RPMI7951 (cell line): ENCODE measurements around the gene ZDHHC22. TPM values are rescaled to one million over a fixed set of nuclear protein-coding genes. Genes with fewer than 3 reads are reported as not detected.
"Not testable (repeated sequence)": the region's sequence is repeated elsewhere in the genome, so short reads cannot be mapped to it uniquely, and the experiment has no call there.

Experiments
- DNase-seq: peaks from one replicate; pipeline ENCODE4 v3.0.0-alpha.2; 2012; ENCODE audit warnings: low read depth
- total RNA-seq: library from RNA; depleted of rRNA; stranded (reverse); fragments of >200 nt; shearing (Covaris generic); gene quantifications from 2 replicates; pipeline ENCODE4 v1.2.3, GENCODE V29; 2014; rRNA removed

The ZDHHC22 gene, protein sequence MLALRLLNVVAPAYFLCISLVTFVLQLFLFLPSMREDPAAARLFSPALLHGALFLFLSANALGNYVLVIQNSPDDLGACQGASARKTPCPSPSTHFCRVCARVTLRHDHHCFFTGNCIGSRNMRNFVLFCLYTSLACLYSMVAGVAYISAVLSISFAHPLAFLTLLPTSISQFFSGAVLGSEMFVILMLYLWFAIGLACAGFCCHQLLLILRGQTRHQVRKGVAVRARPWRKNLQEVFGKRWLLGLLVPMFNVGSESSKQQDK
- not detected in 2 replicates for total RNA-seq

DNA sequence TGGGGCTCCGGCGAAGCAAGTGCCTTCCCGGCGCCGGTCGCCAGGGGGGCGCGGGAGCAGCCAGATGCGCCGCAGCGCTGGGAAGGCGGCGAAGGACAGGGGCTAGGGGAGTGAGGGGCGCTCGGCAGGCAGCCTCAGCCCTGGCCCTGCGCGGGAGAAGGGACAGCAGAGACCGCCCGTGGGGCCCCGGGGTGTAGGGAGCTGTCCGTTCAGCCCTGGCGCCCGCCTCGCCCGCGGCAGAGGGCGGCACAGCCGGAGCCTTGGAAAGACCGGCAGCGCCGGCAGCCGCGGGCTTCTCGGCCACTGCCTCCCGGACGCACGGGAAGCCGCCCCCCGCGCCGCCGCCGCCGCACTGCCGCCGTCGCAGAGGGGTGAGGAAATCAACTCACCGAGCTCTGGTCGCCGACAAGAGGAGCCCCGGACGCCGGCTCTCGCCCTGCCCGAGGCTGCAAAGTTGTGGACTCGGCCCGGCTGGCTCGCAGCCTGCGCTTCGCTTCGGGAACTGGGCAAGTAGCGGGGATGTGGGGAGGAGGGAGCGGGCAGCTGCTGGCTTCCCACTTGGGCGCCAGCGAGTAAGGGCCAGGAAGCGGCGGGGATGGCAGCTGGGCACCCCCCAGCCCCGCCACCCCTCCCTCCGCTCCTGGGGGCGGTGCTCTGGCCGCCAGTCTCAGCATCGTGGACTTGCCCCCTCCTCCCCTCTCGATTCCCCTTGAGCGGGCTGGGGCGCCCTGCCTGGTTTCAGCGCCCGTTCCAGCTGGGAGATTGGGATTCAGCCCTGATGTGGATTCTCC, at the start of gene ZDHHC22:
TSS of gene ZDHHC22 (minus strand) at position 578 of the 791 bp plus-strand sequence. CDS start 2,053 bp downstream, outside the sequence.
- DNase-seq: no peak

DNA sequence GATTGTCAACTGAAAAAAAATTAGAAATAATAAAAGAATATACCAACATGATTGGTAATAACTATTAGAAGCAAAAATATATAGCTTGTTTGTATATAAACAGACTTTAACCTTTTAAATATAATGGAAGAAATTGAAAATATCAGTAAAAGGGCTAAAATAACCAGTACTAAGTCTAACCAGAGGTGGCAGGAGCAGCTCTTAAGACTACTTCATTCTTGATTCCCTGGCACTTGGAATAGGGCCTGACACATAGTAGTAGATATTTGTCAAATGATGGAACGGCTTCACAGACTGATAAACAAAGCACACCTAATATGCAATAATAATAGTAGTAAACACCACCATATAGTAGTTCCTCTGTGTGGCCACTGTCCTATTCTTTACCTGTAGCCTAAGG, 49.4 kb upstream of the ZDHHC22 start:
- no peak for DNase-seq

DNA sequence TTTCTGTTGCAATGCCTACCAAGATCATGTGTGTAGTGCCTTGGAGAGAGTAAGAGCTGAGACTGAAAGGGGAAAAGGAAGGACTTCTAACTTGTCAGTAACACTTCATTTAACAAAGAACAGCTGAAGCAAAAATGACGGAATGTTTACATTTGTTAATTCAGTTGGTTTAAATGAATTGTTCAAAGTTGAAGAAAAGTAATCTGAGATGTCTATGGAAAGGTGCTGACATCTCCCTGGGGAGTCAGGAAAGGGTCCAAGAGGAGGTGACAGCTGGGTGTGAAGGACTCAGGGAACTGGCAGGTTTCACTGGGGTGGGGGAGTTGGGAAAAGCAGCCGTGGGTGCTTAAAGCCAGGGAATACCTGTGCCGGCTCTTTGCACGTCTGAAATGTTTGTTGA, 47.9 kb upstream of the ZDHHC22 start:
- DNase-seq: no peak

DNA sequence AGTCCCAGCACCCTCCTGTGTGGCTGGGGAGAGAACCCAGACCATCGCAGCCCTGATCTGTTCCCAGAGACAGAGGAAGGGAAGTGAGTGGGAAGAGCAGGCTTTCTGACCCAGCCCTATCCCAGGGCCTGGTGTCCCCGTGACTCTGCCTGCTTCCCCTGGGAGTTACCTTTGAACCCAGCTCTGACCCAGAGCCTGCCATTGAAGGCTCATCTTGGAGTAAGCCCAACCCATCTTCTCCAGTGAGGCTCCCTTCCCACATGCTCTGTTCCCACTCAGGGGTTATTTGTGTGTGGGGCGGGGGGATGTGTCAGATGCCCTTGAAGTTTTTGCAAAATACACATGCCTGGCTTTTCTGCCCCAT, 46.0 kb upstream of the ZDHHC22 start:
- no peak for DNase-seq

DNA sequence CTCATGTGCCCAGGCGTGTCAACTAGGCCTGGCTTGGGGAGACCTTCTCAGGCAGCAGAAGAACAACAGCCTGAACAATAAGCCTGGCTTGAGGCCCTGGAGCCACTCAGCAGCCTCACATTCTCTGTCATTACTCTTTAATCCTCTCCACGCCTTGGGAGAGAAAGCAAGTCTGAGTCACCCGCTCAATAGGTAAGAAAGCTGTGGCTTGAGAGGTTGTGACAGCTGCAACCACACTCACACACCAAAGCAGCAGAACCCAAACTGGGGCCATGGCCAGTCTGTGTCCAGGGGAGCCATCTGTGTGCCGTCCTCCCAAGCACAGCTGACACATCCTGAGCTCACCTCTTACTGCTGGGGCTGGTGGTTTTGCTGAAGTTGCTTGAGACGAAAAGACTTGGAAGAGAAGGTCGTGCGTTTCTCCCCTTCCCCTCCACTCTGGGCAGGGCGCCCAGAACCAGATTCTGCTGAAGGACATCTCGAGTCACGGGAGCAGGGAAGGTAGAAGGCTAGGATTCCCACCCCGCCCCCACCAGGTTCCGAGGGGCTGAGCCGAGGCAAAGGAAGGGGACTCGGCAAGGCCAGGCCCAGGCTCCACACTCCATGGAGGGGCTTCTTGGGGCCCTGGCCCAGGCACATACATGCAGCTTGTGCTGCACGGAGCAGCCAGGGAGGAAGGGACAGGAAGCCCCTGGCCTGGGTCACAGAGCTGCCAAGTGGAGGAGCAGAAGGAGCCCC, 45.5 kb upstream of the ZDHHC22 start:
- DNase-seq: peak; percentile 73

DNA sequence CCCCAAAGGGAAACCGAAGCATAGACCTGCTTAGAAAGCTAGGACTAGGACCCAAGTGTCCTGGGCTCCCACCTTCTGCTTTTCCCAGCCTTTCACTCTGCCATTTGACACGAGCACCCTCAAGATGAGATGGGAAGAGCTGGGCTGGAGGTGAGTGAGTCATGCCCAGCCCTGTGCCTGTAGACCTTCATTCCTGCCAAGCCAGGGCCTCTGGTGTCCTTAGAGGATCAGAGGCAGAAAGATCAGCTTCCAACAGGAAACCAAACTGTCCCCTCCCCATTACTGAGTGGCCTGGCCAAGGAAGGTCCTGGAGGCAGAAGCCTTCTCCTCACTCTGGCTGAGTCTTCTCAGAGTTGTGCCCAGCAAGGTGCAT, 43.5 kb upstream of the ZDHHC22 start:
- no peak for DNase-seq

DNA sequence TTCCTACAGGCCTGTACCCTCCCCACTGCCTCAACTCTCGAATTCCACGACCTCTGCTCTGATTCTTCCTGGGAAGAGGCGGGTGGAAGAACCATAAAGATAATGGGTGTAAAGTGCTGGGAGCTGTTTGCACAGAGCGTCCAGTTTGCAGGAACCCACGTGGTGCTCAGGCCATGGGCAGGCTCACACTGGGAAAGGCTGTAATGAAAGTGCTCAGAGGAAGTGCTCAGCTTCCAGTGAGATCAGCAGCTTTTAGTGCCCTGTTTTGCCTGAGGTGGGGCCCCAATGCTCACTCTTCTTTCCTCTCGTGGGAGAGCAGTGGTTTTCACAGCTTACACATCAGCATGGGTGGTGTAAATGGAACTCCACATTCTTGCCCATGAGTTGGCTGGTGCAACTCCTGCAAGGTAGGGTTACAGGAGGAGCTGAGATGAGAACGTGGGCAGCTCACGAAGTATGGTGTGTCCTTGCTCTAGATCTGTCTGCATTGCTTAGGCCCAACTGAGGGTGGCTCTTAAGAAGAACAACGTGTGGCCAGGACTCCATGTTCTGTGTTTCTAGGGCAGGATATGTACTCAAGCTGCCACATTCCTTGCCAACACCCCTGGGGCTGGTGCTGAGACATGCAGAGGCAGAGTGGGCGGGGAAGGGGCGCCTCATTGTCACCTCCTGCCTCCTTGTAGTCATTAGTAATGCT, 43.0 kb upstream of the ZDHHC22 start:
- DNase-seq: no peak

DNA sequence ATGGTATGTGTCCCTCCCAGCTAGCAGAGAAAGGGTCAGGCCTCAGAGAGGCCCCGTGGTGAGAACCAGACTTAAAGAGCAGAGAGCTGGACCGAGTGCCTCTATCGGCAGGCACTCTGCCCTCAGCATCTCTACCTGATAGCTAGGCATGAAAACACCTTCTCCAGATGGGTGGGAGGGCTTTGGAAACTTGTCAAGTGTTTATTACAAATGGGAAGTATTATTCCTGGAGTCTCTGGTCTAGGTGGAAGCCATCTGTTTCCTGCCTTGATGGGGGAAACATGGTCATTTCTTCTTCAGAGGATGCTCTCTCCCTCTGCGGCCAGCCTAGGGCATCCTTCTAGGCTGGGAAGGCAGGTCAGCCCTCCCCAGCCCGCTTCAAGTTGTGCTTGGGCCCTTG, 42.3 kb upstream of the ZDHHC22 start:
- DNase-seq: no peak

DNA sequence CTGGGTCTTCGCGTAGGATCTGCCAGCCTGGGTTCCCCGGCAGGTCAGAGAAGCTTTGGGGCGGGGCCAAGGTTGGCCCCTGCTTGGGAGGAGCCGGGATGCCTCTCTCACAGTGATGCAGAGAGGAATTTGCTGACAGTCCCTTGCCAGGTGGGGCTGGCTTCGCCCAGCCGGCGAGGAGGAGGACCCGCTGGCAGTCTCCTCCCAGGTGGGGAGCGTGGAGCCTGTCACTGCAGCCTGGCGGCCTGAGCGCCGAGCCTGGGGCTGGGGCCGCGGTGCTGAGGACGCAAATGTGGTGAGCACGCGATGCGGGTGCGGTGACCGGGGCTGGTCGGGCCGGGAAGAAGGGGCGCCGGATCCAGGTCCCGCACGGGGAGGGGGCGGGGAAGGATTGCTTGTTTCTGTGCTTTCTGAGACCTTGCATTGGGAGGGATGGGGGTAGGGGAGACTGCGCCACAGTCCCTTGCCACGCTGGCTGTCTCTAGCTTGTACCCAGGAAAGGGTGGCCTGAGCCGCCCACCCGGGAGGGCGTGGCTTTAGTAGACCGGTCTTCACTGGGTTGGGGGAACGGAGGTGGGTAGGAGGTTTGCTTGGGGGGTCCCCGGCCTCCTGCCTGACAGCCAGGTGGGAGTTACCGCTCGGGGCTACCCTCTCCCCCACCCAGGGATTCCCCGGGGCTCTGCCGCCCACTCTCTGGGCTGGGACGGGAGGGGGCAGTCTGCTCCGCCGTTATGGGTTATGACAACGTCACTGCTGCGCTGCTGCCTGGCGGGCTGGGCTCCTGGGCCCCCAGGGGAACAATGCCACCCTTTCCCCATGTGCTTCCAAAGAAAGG, 40.2 kb upstream of the ZDHHC22 start, which contains the start of gene TMEM63C:
TSS of gene TMEM63C (plus strand) at position 196 of the 835 bp plus-strand sequence. CDS start 37,016 bp downstream, outside the sequence.
- peak; percentile 25 for DNase-seq

DNA sequence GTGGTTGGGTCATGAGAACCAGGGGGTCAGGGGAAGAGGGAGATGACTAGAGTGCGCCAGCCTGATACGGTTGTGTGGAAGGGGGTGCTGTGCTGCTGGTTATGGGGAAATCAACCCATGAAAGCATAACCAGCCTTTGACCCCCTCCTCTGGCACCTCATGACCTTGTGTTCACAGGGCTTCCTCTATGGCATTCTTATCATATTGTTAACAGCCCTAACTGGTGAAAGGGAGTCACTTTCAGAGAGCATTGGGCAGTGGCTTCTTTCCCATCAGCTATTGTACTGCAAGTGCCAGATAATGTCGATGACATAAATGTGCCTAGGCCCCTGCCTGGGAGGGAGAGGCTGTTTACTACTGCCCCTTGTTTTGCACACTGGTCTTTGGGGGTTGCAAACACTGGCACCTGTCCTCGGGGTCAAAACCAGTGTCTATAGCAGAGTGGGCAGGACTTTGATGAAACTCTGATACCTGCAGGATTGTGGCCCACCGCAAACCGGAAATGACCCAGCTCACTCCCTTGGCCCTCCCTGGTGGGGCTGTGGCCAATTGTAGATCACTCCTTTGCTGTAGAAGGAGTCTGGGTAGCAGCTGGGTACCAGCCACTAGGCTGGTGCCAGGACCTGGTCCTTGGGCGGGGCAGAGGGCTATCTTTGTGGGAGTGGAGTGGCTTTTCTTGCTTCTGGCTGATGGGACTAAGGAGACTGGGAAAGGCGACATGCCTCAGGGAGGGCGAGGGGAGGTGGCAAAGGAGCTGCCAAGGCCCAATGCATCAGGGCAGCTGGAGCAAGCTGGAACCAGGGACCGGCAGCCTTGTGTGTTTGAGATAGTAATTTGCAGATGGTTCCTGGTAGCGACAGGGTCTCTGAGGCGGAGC, 39.4 kb upstream of the ZDHHC22 start:
- DNase-seq: no peak

DNA sequence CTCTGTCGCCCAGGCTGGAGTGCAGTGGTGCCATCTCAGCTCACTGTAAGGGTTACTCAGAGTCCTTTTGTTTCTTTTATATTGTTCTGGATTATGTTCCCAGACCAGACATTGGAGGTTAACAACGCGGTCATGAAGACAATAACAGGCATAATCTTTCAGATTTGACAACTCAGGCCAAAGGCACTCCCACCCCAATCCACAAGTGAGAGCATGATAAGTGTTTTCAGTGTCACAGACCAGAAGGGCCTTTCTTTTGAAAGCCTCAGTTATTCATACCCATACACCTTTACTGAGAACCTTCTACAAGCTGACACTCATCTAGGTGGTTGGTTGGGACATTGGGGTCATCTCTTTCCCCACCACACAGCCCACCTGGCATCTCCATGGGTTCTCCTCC, 37.1 kb upstream of the ZDHHC22 start:
- DNase-seq: no peak

DNA sequence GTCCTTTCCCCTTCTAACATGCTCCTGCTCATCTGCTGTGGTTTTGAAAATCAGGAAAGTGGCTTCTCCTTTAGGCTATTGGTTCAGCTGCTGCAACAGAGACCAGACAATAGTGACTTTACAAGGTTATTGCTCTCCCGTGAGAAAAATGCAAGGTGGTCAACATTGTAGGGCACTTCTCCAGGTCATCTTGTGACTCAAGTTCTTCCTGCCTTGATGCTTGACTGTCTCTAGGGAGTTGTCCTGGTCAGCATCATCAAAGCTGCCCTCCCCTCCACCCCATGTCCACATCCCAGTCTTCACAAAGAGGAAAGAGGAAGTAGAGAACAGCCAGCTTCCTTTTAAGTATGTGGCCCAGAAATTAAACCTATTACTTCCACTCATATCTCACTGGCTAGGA, 36.1 kb upstream of the ZDHHC22 start:
- no peak for DNase-seq

DNA sequence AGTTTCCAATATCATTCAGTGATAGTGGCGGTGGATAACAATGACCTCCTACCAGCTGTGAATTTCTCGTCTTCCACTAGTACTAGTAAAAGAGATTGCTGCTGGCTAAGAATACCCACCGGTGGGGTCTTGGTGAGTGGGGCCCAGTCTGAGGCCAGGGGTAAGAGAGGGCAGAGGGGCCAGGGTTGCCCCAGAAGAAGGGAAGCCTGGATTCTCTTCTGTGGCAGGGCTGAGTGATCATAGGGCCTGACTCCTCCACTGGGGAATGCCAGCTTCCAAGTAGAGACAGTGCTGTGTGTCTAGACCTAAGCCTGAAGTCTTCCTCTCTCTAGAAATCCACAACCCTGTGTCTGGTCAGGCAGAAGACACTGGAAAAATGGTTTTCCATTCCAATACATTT, 34.3 kb upstream of the ZDHHC22 start:
- no peak for DNase-seq

DNA sequence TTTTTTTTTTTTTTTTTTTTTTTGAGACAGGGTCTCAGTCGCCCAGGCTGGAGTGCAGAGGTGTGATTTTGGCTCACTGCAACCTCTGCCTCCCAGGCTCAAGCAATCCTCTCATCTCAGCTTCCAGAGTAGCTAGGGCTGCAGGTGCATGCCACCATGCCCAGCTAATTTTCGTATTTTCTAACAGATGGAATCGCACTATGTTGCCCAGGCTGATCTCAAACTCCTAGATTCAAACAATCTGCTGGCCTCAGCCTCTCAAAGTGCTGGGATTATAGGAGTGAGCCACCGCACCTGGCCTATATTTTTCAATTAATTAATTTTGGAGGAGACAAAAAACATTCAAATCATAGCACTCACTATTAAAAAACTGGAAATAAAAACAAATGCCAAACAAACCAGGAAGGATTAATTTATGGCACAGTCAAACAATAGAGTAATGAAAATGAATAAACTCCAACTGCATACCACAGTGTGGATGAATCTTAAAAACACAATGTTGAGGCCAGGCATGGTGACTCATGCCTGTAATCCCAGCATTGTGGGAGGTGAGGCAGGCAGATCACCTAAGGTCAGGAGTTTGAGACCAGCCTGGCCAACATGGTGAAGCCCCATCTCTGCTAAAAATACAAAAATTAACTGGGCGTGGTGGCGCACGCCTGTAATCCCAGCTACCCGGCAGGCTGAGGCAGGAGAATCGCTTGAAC, 32.5 kb upstream of the ZDHHC22 start:
- DNase-seq: not testable (repeated sequence)

DNA sequence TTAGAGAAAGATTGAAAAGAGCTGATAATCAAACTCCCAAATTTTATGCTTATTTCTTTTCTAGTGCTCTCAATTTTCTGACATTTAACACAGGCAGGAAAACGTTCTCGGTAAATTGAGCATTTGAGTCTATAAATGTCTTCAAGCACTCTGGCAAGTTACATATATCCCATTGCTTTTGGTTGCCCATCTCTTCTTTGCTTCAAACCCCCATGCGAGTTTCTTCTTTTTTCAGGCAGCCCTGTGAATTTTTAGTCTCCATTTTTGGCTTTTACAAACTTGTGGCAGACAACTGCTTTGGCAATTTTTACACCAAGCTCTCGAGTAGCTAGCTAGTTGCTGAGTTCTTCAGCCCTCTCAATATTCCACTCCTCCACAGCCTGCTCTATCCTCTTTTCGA, 31.3 kb upstream of the ZDHHC22 start:
- DNase-seq: no peak

DNA sequence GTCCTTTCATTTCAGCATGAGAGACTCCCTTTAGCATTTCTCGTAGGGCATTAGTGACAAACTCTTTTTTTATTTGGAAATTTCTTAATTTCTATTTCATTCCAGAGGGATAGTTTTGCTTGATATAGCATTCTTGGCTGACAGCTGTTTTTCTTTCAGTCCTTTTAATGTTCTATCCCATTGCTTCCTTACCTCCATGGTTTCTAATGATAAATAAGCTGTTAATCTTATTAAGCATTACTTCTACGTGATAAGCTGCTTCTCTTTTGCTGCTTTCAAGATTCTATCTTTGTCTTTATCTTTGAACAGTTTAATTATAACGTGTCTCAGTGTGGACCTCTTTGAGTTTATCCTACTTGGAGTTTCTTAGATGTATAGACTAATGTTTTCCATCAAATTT, 28.5 kb upstream of the ZDHHC22 start:
- DNase-seq: no peak

DNA sequence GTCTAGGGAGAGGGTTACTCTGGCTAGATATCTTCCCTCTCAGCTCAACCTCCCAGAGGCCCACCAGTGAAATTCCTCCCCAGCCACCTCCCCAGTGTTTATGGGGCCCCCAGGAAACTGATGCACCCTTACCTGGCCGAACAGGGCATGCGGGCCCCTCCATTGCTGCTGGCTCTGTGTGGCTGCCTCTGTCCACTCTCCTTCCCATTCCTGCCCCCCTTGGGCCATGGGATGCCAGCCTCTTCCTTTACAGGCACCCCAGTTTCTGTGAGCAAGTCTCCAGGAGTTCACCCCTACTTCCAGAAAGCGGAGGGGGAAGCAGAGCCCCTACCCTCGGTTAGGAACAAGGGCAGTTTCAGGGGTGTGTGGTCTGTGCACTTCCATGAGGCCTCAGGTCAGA, 19.4 kb upstream of the ZDHHC22 start:
- no peak for DNase-seq

DNA sequence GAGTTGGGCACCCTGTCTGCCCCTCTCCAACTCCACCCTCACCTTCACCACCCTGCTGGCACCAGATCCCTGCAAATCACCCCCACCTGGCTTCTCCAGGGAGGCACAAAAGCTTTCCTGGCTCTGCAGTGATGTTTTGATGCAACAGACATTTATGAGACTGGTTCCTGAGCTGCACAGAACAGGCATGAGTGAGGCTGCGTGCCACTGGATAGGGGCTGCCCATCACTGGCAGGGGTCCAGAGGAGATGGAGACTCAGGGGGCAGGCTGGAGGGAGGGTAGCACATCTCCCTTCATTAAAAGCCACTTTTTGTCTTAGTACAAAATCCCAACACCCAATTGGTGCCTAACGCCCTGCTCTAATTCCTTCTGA, 17.3 kb upstream of the ZDHHC22 start:
- DNase-seq: no peak

DNA sequence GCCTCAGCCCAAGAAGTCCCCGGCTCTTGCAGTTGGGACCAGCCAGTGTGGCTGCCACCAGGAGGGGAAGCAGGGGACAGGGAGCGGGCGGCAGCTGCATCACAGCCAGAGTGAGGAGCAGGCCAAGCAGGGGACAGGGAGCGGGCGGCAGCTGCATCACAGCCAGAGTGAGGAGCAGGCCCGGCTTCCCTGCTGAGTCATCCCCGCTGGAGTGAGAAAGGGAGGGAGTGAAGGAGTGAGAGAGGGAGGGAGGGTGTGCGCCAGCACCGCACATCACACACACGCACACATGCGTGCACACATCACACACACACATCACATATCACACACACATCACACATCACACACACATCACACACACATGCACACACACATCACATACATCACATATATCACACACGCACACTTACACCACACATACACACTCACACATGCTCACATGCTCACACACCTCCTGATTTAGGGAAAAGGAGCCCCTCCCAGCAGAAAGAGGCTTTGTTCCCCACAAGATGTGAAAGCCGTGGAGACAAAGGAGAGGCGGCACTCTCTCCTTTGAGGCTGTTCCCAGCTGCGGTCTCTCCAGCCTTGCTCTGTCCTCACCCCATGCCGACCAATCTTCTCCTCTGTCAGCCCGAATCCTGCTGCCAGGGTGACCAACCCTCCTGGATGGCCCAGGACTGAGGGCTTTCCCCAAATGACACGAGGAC, 16.7 kb upstream of the ZDHHC22 start:
- DNase-seq: peak; percentile 73
